Stimulated activated CD8-positive, alpha-beta memory T cell treated with anti-CD3 and anti-CD28 coated beads, Interleukin-4, amount 100 ng/mL, for 1 hour (primary cell): ENCODE results near the gene SEM1.
"Not testable (repeated sequence)": the region's sequence is repeated elsewhere in the genome, so short reads cannot be mapped to it uniquely, and the experiment has no call there.

ENCODE experiments used
- DNase-seq, 2 donors: peaks; one replicate each; pipeline ENCODE4 v3.0.0-alpha.2; 2020; ENCODE audit warnings: low read depth in 2 of 2, low spot score in 1 of 2

SEM1 gene

GRCh38 chr7:96707901-96708774, 1.5 kb downstream of the SEM1 start:
- DNase-seq, result no peak

- no peak for DNase-seq
These were observed 8.4 kb downstream of the SEM1 start for GRCh38 chr7:96701258-96701657.

- DNase-seq, result no peak
These were observed 9.1 kb downstream of the SEM1 start for GRCh38 chr7:96700516-96700915.

- no peak for DNase-seq
These were observed 10.3 kb downstream of the SEM1 start for GRCh38 chr7:96699219-96699871.

GRCh38 chr7:96698449-96698848, 11.2 kb downstream of the SEM1 start:
- not testable (repeated sequence) for DNase-seq

- DNase-seq, result no peak
These were observed 11.8 kb downstream of the SEM1 start for GRCh38 chr7:96697822-96698221.

GRCh38 chr7:96695581-96695980, 14.1 kb downstream of the SEM1 start:
- no peak for DNase-seq

- DNase-seq, result no peak
These were observed 15.6 kb downstream of the SEM1 start for GRCh38 chr7:96694082-96694481.

GRCh38 chr7:96691702-96692101, 17.9 kb downstream of the SEM1 start:
- no peak for DNase-seq

- no peak for DNase-seq
These were observed 20.2 kb downstream of the SEM1 start for GRCh38 chr7:96689414-96689813.

GRCh38 chr7:96686305-96686704, 23.3 kb downstream of the SEM1 start:
- no peak for DNase-seq

GRCh38 chr7:96685755-96686154, 23.9 kb downstream of the SEM1 start:
- DNase-seq, result no peak

GRCh38 chr7:96685353-96685752, 24.3 kb downstream of the SEM1 start:
- DNase-seq, result no peak

- DNase-seq, result no peak
These were observed 29.8 kb downstream of the SEM1 start for GRCh38 chr7:96679886-96680285.

- DNase-seq, result no peak
These were observed 32.7 kb downstream of the SEM1 start for GRCh38 chr7:96676919-96677318.

GRCh38 chr7:96675548-96675947, 34.1 kb downstream of the SEM1 start:
- no peak for DNase-seq

GRCh38 chr7:96674565-96674964, 35.1 kb downstream of the SEM1 start:
- no peak for DNase-seq

GRCh38 chr7:96671854-96672253, 37.8 kb downstream of the SEM1 start:
- DNase-seq, result no peak

GRCh38 chr7:96670338-96671289, 39.0 kb downstream of the SEM1 start:
- DNase-seq, result no peak

GRCh38 chr7:96669812-96670211, 39.8 kb downstream of the SEM1 start:
- DNase-seq, result no peak

- DNase-seq, result no peak
These were observed 42.6 kb downstream of the SEM1 start for GRCh38 chr7:96667026-96667425.
